ENCODE results near the gene SCFD2. TPM values are rescaled to one million over a fixed set of nuclear protein-coding genes. Genes with fewer than 3 reads are reported as not detected.
"Not testable (repeated sequence)": the region's sequence is repeated elsewhere in the genome, so short reads cannot be mapped to it uniquely, and the experiment has no call there.

The SCFD2 gene
- total RNA-seq, 1 donor = 73.8 TPM

DNA sequence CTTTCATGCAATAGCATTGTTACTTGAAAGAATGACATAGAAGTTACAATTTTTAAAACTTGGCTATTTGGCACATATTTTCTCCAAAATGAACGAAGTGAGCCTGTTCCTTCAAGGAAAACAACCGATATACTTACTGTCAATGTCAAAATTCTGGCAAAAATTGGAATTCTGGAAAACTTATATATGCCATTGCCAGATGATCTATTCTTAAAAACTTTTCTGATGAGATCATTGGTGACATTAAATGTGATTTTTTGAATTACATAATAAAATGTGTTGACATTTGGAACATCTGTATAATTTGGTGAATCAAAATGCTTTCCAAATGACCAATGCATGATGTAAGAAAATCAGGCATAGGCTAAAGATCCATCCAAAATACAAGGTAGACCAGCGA, 209.0 kb downstream of the SCFD2 start:
- no peak for DNase-seq (ENCODE audit: low read depth in 2 of 3, low spot score in 2 of 3)

DNA sequence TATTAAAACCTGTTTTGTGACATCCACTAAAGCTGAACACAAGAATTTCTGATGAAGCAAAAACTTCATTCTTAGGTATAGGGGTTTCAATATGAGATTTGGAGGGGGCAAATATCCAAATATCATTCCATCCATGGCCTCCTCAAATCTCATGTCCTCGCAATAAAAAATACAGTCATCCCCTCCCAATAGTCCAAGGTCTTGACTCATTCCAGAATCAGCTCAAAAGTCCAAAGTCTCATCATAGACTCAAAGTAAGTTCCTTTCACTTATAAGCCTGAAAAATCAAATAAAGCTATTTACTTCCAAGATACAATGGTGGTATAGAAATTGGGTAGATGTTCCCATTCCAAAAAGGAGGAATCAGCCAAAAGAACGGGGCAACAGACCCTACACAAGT, 213.4 kb downstream of the SCFD2 start:
- no peak for DNase-seq (ENCODE audit: low read depth in 2 of 3, low spot score in 2 of 3)

DNA sequence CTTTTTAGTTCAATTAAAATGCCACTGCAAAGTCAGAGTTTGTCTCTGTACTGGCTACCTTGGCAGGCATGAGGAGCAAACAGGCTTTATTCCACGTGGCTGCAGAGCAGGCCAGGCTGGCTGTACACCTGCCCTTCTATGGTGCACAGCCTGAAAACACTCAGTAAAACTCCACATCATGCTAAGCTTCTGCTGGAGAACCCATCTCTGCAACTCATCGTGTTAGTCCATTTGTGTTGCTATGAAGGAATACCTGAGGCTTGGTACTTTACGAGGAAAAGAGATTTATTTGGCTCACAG, 214.4 kb downstream of the SCFD2 start:
- DNase-seq (ENCODE audit: low read depth in 2 of 3, low spot score in 2 of 3) = no peak

GRCh38 chr4:53150631-53151488, 215.0 kb downstream of the SCFD2 start:
- no peak for DNase-seq (ENCODE audit: low read depth in 2 of 3, low spot score in 2 of 3)

DNA sequence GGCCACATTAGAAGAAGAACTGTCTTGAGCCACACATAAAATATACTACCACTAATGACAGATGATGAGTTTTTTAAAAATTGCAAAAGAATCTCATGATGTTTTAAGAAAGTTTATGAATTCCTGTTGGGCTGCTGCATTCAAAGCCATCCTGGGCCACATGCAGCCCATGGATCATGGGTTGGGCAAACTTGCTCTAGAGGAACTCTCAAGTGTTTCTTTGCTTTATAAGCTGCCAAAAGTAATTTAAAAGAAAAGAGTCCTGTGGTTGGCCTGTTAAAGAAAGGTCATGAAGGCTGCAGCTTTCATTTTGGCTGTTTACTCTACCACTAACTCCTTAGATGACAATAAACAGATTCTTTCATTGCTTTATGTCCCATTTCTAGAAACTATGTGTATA, 218.2 kb downstream of the SCFD2 start:
- no peak for DNase-seq (ENCODE audit: low read depth in 2 of 3, low spot score in 2 of 3)

DNA sequence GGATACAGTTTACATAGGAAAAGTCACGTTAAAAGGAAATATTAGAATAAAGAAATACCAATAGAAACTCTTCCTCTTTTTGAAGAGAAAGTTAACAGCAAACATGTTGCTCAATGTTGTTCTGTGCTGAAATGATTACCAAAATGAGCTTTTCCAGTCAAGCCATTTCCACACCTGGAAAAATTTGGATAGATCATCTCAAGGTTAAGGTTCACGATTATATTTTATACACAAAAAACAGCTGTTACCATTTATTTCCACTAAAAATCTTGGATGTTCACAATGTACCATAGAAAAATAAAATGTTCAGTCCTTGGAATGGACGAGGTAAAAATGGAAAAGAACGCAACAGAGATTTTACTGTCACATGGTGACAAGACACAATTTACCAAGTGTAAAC, 218.7 kb downstream of the SCFD2 start:
- no peak for DNase-seq (ENCODE audit: low read depth in 2 of 3, low spot score in 2 of 3)

- no peak for DNase-seq (ENCODE audit: low read depth in 2 of 3, low spot score in 2 of 3)
Measured at GRCh38 chr4:53141308-53141707, 224.6 kb downstream of the SCFD2 start.

DNA sequence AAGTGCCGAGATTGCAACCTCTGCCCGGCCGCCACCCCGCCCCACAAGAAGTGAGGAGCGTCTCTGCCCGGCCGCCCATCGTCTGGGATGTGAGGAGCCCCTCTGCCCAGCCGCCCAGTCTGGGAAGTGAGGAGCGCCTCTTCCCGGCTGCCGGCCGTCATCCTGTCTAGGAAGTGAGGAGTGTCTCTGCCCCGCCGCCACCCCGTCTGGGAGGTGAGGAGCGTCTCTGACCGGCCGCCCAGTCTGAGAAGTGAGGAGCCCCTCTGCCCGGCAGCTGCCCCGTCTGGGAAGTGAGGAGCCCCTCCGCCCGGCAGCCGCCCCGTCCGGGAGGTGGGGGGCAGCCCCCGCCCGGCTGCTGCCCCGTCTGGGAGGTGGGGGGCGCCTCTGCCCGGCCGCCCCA, 226.6 kb downstream of the SCFD2 start:
- DNase-seq (ENCODE audit: low read depth in 2 of 3, low spot score in 2 of 3) = not testable (repeated sequence)

GRCh38 chr4:53137468-53137867, 228.4 kb downstream of the SCFD2 start:
- DNase-seq (ENCODE audit: low read depth in 2 of 3, low spot score in 2 of 3) = no peak

GRCh38 chr4:53136954-53137353, 228.9 kb downstream of the SCFD2 start:
- DNase-seq (ENCODE audit: low read depth in 2 of 3, low spot score in 2 of 3) = no peak

- no peak for DNase-seq (ENCODE audit: low read depth in 2 of 3, low spot score in 2 of 3)
Measured at GRCh38 chr4:53132132-53132891, 233.5 kb downstream of the SCFD2 start.

DNA sequence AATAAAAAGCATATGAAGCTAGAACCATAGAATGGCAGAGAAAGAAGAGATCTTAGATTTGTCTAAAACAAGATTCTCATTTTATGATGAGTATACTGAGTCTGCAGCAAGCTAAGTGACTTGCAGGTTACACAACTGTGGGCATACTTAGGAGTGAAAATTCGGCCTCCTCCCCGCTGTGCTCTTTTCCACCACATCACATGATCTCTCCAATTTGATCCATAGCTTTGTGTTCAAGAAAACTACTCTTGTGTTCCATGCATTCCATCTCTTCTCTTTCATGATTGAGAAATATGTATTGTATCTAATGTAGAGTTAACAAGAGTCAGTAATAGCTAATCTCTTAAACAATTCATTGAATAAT, 234.3 kb downstream of the SCFD2 start:
- no peak for DNase-seq (ENCODE audit: low read depth in 2 of 3, low spot score in 2 of 3)

GRCh38 chr4:53130896-53131561, 234.8 kb downstream of the SCFD2 start:
- no peak for DNase-seq (ENCODE audit: low read depth in 2 of 3, low spot score in 2 of 3)

GRCh38 chr4:53128706-53129357, 237.0 kb downstream of the SCFD2 start:
- no peak for DNase-seq (ENCODE audit: low read depth in 2 of 3, low spot score in 2 of 3)

DNA sequence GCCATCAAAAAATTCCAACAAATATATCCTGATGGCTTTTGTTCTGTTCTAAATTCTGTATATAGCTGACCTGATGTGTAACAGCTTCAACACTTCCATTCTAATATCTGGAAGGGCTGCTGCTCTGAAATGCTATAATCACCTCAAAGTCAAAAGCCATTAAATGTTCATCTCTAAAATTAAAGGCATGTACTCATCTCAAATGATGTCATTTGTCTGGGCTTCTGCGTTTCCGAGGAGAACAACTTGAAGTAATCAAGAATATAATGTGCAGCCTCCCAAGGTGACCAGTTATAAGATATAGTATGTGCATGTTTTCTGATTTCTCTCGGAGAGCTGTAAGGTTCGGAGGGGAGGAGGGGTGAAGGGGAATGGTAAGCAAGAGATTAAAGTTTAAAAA, 237.6 kb downstream of the SCFD2 start:
- no peak for DNase-seq (ENCODE audit: low read depth in 2 of 3, low spot score in 2 of 3)

DNA sequence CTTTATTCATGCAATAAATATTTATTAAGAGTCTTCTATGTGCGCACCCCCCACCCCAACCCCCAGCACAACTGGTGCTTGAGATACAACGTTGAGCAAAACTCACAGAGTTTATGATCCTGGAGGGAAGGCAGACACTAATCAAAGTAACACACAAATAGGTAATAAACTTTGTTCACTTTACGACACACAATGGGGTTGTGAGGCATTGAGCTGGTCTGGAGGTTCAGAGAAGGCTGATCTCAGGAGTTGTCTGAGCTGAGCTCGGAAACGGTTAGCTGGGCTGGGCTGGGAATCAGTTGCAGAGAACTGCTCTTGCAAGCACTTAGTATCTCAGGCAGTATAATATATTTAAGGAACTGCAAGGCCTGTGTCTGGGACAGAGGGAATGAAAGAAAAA, 238.5 kb downstream of the SCFD2 start:
- no peak for DNase-seq (ENCODE audit: low read depth in 2 of 3, low spot score in 2 of 3)

DNA sequence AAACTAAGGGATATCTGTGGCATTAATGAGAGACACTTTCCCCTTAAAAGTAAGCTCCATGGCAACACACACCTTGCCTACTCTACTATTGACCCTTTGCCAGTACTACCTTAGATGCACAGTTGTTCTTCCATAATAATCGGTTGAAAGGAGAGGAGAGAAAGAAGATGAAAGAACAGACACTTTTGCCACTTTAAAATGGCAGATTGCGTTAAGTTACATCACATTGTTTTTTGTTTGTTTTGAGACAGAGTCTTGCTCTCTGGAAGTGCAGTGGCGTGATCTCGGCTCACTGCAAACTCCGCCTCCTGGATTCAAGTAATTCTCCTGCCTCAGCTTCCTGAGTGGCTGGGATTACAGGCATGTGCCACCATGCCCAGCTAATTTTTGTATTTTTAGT, 239.8 kb downstream of the SCFD2 start:
- DNase-seq (ENCODE audit: low read depth in 2 of 3, low spot score in 2 of 3) = no peak

- DNase-seq (ENCODE audit: low read depth in 2 of 3, low spot score in 2 of 3) = no peak
Measured at GRCh38 chr4:53123819-53124218, 242.0 kb downstream of the SCFD2 start.

DNA sequence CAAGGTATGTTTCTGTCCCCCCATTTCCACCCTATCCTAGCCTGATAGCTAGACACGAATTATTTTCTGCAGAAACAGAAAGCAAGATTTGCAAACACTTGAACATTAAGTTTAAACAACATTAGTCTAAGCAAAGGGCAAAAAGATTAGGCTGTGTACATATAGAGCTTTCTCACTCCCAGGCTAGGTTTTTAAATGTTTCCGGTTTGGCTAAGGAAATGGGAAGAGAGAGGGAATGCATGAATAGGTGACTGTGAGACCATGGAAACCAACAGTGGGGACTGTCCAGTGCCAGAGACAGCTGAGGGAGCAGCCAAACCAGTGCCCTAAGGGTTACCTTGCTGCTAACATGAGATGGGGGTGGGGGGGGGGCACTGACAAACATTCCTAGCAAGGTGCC, 242.7 kb downstream of the SCFD2 start:
- no peak for DNase-seq (ENCODE audit: low read depth in 2 of 3, low spot score in 2 of 3)

DNA sequence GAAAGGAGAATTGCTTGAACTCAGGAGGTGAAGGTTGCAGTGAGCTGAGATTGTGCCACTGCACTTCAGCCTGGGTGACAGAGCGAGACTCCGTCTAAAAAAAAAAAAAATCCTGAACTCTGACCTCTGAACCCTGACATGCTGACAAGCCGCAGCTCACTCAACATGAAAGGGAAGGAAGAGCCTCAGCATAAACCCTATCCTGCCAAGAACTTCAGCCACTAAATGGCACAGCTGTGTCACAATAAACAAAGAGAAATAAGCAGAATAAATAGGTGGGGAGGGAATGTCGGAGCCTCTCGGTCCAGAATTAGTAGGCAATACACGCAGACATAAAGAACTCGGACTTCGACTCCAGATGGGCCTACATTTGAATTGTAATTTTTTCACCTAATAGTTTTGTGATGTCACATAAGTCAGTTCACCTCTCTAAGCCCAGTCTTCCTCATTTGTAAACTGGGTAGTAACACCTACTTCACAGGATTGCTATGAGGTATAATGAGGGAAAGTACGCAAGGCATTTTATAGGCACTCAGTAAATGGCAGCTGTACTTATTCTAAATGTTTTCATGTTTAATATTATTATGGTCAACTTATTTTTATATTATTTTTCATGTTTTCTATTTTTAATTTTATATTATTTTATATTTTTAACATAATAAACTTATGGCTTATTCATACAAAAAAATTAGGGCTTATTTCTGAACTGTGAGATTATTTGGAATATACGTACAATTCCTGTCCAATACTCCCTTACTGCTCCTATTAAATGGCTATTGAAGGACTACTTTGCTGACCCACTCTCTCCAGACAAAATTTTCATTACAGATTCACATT, 243.4 kb downstream of the SCFD2 start:
- no peak for DNase-seq (ENCODE audit: low read depth in 2 of 3, low spot score in 2 of 3)
